H1 (cell line): ENCODE data around the gene ELAVL1. TPM values are rescaled to one million over a fixed set of nuclear protein-coding genes. Genes with fewer than 3 reads are reported as not detected.
A peak's percentile ranks its signal among the peaks of the same experiment; 100 is the strongest.

Experiments
- CTCF ChIA-PET: fragments of 300-600 bp; sonication (Branson Sonifier 250); formaldehyde crosslinking; loops from one replicate; lab custom pipeline; 2021; ENCODE audit not compliant: partially characterized antibody; lab: Charles Lee
- POLR2A ChIA-PET: fragments of 300-600 bp; sonication (Branson Sonifier 250); formaldehyde crosslinking; loops from one replicate; lab custom pipeline; 2021; ENCODE audit warnings: inconsistent platforms; ENCODE audit not compliant: partially characterized antibody; lab: Charles Lee
- DNase-seq, 2 experiments: peaks; one replicate each; pipeline versions ENCODE4 v3.0.0 to v3.0.0-alpha.2; 2010 to 2022; ENCODE audit warnings: low spot score in 2 of 2, low read depth in 1 of 2, mixed read lengths in 1 of 2
- FAIRE-seq: peaks from 2 replicates; lab custom pipeline; 2011; peaks lifted over from hg19 to GRCh38; lab: Jason Lieb, UNC
- H2AFZ ChIP-seq: 2 replicates; pipeline ENCODE4 v1.8.1; 2012; ENCODE audit warnings: low read length, inconsistent platforms
- H2AK5ac ChIP-seq: 2 replicates; pipeline ENCODE4 v1.6.1; 2013; ENCODE audit warnings: low read depth, low read length
- H2BK120ac ChIP-seq: replicated peaks from 2 replicates; pipeline ENCODE3; 2013; ENCODE audit warnings: low read depth, low read length, inconsistent platforms
- H2BK12ac ChIP-seq: 2 replicates; pipeline ENCODE4 v1.6.1; 2013; ENCODE audit warnings: low read depth, low read length
- H2BK15ac ChIP-seq: 2 replicates; pipeline ENCODE4 v1.6.1; 2013; ENCODE audit warnings: low read length
- H2BK20ac ChIP-seq: 2 replicates; pipeline ENCODE4 v1.6.1; 2013; ENCODE audit warnings: low read length
- H2BK5ac ChIP-seq: 2 replicates; pipeline ENCODE4 v1.6.1; 2013; ENCODE audit warnings: low read depth, low read length
- H3K14ac ChIP-seq: 2 replicates; pipeline ENCODE4 v1.6.1; 2013; ENCODE audit warnings: inconsistent platforms; ENCODE audit not compliant: insufficient read length
- H3K18ac ChIP-seq: 2 replicates; pipeline ENCODE4 v1.6.1; 2013; ENCODE audit warnings: low read length; ENCODE audit errors: extremely low read depth
- H3K23ac ChIP-seq: 2 replicates; pipeline ENCODE4 v1.6.1; 2013; ENCODE audit warnings: inconsistent platforms; ENCODE audit not compliant: insufficient read length
- H3K23me2 ChIP-seq: 2 replicates; pipeline ENCODE4 v1.6.1; 2013; ENCODE audit warnings: low read depth, low read length
- H3K27ac ChIP-seq: 2 replicates; pipeline ENCODE4 v1.6.1; 2011; ENCODE audit warnings: low read depth, low read length, inconsistent platforms
- H3K27me3 ChIP-seq, 4 experiments: replicated peaks in 1 of 4; 1 replicate in 1 of 4; 2 replicates in 3 of 4; pipeline versions ENCODE4 v1.6.1 to v1.8.1; 2011 to 2013; ENCODE audit warnings: low read length in 3 of 4, mild to moderate bottlenecking in 3 of 4, inconsistent platforms in 2 of 4, mixed read lengths in 2 of 4, moderate library complexity in 1 of 4; ENCODE audit not compliant: control insufficient read depth in 3 of 4, insufficient read depth in 3 of 4; ENCODE audit errors: extremely low read depth in 1 of 4
- H3K36me3 ChIP-seq, 4 experiments: 2 replicates each; pipeline versions ENCODE4 v1.6.1 to v1.8.1; 2011 to 2013; ENCODE audit warnings: mild to moderate bottlenecking in 4 of 4, low read length in 3 of 4, moderate library complexity in 2 of 4, control low read depth in 1 of 4, inconsistent platforms in 1 of 4; ENCODE audit not compliant: insufficient read depth in 4 of 4, control insufficient read depth in 2 of 4
- H3K4ac ChIP-seq: replicated peaks from 2 replicates; pipeline ENCODE3; 2013; ENCODE audit warnings: low read length, low read depth, mixed read lengths, inconsistent platforms; ENCODE audit not compliant: insufficient read length
- H3K4me1 ChIP-seq, 4 experiments: replicated peaks in 1 of 4; 1 replicate in 1 of 4; 2 replicates in 3 of 4; pipeline versions ENCODE4 v1.6.1 to v1.8.1; 2011 to 2013; ENCODE audit warnings: low read length in 3 of 4, inconsistent platforms in 2 of 4, mixed read lengths in 1 of 4; ENCODE audit not compliant: insufficient read depth in 4 of 4, control insufficient read depth in 3 of 4
- H3K4me2 ChIP-seq, 2 experiments: 2 replicates each; pipeline versions ENCODE4 v1.6.1 to v1.8.1; 2011 to 2013; ENCODE audit warnings: low read depth in 2 of 2, low read length in 2 of 2, control low read depth in 1 of 2, inconsistent platforms in 1 of 2, mild to moderate bottlenecking in 1 of 2; ENCODE audit not compliant: insufficient read depth in 1 of 2
- H3K4me3 ChIP-seq, 4 experiments: fragments of 200-600, 300-600 bp in 1 of 4; sonication (generic), shearing (Covaris generic), sonication (Bioruptor Twin) in 1 of 4; 2 replicates each; pipeline versions ENCODE4 v1.5.1 to v1.8.1; 2011 to 2016; ENCODE audit warnings: low read length in 4 of 4, low read depth in 3 of 4, control low read depth in 2 of 4, inconsistent platforms in 2 of 4, mild to moderate bottlenecking in 2 of 4, mixed read lengths in 1 of 4, moderate library complexity in 1 of 4; ENCODE audit not compliant: insufficient read depth in 2 of 4; ENCODE audit errors: extremely low read depth in 1 of 4
- H3K56ac ChIP-seq: replicated peaks from 2 replicates; pipeline ENCODE3; 2013; ENCODE audit warnings: low read depth, mild to moderate bottlenecking, mixed read lengths, low read length, inconsistent platforms; ENCODE audit not compliant: insufficient read length
- H3K79me1 ChIP-seq: 2 replicates; pipeline ENCODE4 v1.6.1; 2013; ENCODE audit warnings: low read depth, low read length, control low read depth
- H3K79me2 ChIP-seq, 2 experiments: 2 replicates each; pipeline versions ENCODE4 v1.6.1 to v1.8.1; 2012 to 2013; ENCODE audit warnings: low read length in 2 of 2, mild to moderate bottlenecking in 2 of 2, inconsistent platforms in 1 of 2; ENCODE audit not compliant: insufficient read depth in 2 of 2, control insufficient read depth in 1 of 2
- H3K9ac ChIP-seq, 4 experiments: replicated peaks in 1 of 4; 1 replicate in 1 of 4; 2 replicates in 3 of 4; pipeline versions ENCODE4 v1.6.1 to v1.8.1; 2011 to 2013; ENCODE audit warnings: low read depth in 3 of 4, low read length in 3 of 4, control low read depth in 2 of 4, mild to moderate bottlenecking in 2 of 4, moderate library complexity in 2 of 4, inconsistent platforms in 1 of 4; ENCODE audit errors: extremely low read depth in 1 of 4
- H3K9me3 ChIP-seq, 2 experiments: 2 replicates each; pipeline versions ENCODE4 v1.6.1 to v1.8.1; 2012 to 2013; ENCODE audit warnings: mild to moderate bottlenecking in 2 of 2, moderate library complexity in 2 of 2, control low read depth in 1 of 2, inconsistent platforms in 1 of 2, low read depth in 1 of 2, low read length in 1 of 2, mixed read lengths in 1 of 2; ENCODE audit not compliant: insufficient read depth in 2 of 2
- H4K20me1 ChIP-seq, 2 experiments: replicated peaks in 1 of 2; 2 replicates each; pipeline versions ENCODE3 to v1.8.1; 2011 to 2013; ENCODE audit warnings: inconsistent platforms in 2 of 2, low read length in 2 of 2, mild to moderate bottlenecking in 1 of 2; ENCODE audit not compliant: insufficient read depth in 2 of 2, control insufficient read depth in 1 of 2
- H4K5ac ChIP-seq: 2 replicates; pipeline ENCODE4 v1.6.1; 2013; ENCODE audit warnings: low read length, low read depth, mixed read lengths, inconsistent platforms; ENCODE audit not compliant: insufficient read length
- H4K8ac ChIP-seq: 2 replicates; pipeline ENCODE4 v1.8.0; 2013; ENCODE audit warnings: mild to moderate bottlenecking, moderate library complexity, low read length, inconsistent platforms; ENCODE audit not compliant: insufficient read depth; ENCODE audit errors: extremely low read depth
- H4K91ac ChIP-seq: replicated peaks from 2 replicates; pipeline ENCODE3; 2013; ENCODE audit warnings: low read length, mixed read lengths, inconsistent platforms; ENCODE audit not compliant: insufficient read length
- BRCA1 ChIP-seq: IDR thresholded peaks from 2 replicates; pipeline ENCODE4 v1.6.1; 2012; ENCODE audit warnings: low read depth, low read length, improper control_type of control experiment
- E2F6 ChIP-seq: IDR thresholded peaks from 2 replicates; pipeline ENCODE4 v1.6.1; 2012; ENCODE audit warnings: inconsistent platforms
- GTF2F1 ChIP-seq: IDR thresholded peaks from 2 replicates; pipeline ENCODE4 v1.6.1; 2012; ENCODE audit warnings: low read depth, low read length, improper control_type of control experiment, borderline replicate concordance
- RAD21 ChIP-seq, 2 experiments: IDR thresholded peaks in 1 of 2; conservative IDR thresholded peaks in 1 of 2; 2 replicates each; pipeline ENCODE4 v1.6.1; 2011; ENCODE audit warnings: low read depth in 2 of 2, low read length in 2 of 2, improper control_type of control experiment in 1 of 2, inconsistent platforms in 1 of 2, mild to moderate bottlenecking in 1 of 2, moderate library complexity in 1 of 2
- RBBP5 ChIP-seq: IDR thresholded peaks from 2 replicates; pipeline ENCODE4 v1.7.1; 2012; ENCODE audit warnings: low read depth, mild to moderate bottlenecking, inconsistent platforms, low read length, moderate library complexity, borderline replicate concordance
- SP2 ChIP-seq: IDR thresholded peaks from 2 replicates; pipeline ENCODE4 v1.6.1; 2012; ENCODE audit warnings: mild to moderate bottlenecking, low read length, inconsistent platforms
- SRF ChIP-seq: IDR thresholded peaks from 2 replicates; pipeline ENCODE4 v1.6.1; 2011; ENCODE audit warnings: mild to moderate bottlenecking, low read depth, low read length, moderate library complexity
- YY1 ChIP-seq: IDR thresholded peaks from 2 replicates; pipeline ENCODE4 v1.6.1; 2011; ENCODE audit warnings: low read depth, mild to moderate bottlenecking, low read length
- WGBS, 2 experiments: shearing (Covaris generic) in 1 of 2; methylation state at CpG; one replicate each; pipeline versions ENCODE4 v1.1.6 to v1.1.7; 2013 to 2015; ENCODE audit warnings: low lambda C conversion rate in 2 of 2, mixed read lengths in 2 of 2, inconsistent platforms in 1 of 2, low coverage in 1 of 2, missing lambda C conversion rate in 1 of 2; ENCODE audit not compliant: insufficient replicate concordance in 2 of 2, insufficient coverage in 1 of 2, insufficient read length in 1 of 2; ENCODE audit errors: extremely low coverage in 1 of 2, missing lambda C conversion rate in 1 of 2; 5-methylcytosine and 5-hydroxymethylcytosine counted together
- polyA plus RNA-seq, 7 experiments: library from polyadenylated mRNA; depleted of rRNA in 3 of 7; stranded (reverse) in 5 of 7; unstranded in 2 of 7; fragments of >200 nt in 5 of 7; fragments of 200-250 nt in 2 of 7; gene quantifications; 1 replicate in 5 of 7; 2 replicates in 1 of 7; 4 replicates in 1 of 7; pipeline versions ENCODE4 v1.2.1 to v1.2.3, GENCODE V29; 2011 to 2013; ENCODE audit warnings: missing spikeins in 2 of 7, mixed read lengths in 2 of 7
- total RNA-seq: library from RNA; stranded (reverse); fragmentation: NEBNext Ultra II Directional; extraction: Animal tissue kit (Norgen Biotek cat#: 25700); gene quantifications from 2 replicates; pipeline ENCODE4 v1.2.1, GENCODE V29; 2021
- TF ChIP-seq, protein P1 (sequence below): IDR thresholded peaks from 2 replicates; pipeline ENCODE4 v1.6.1; 2011; ENCODE audit warnings: low read length, improper control_type of control experiment
- TF ChIP-seq, protein P2 (sequence below): IDR thresholded peaks from 2 replicates; pipeline ENCODE4 v1.6.1; 2012; ENCODE audit warnings: inconsistent platforms

ELAVL1 gene
- total and polyA plus RNA-seq, 2 of the 8 experiments (the other 6 are each of a cell fraction or from before 2014, with no cell fraction given), result 56.7 to 163 TPM

- H3K4ac ChIP-seq, result no peak overlapping the region
- peak overlapping the region; percentile 28; the same call in 1 of the 2 replicates for H2BK5ac ChIP-seq
- peaks cover 2 to 34% of the 10 kb centered on the region in 2 experiments for H4K20me1 ChIP-seq
- peak overlapping the region; percentile 49; the same call in 1 of the 2 replicates for H3K27ac ChIP-seq
- WGBS, 2 experiments, result 30% methylated on average over 11 of the region's 11 CpGs; no CpG with 5 or more reads in 1 of the 2 experiments
- no peaks in the 10 kb centered on the region for H3K27me3 ChIP-seq
- peak overlapping the region in 2 of 4 experiments; percentile 4 to 40; a peak in 3 of 7 replicates for H3K9ac ChIP-seq
- no peak overlapping the region for H2BK120ac ChIP-seq
- POLR2A ChIA-PET, result interaction anchor here (0.8 to 6.2 kb wide), 10 partner anchors 10 to 99 kb away, joined by 3 to 55 read pairs (median 6); partner anchors contain the start of genes CTXN1 and TIMM44
- peaks cover 26 to 54% (median 52%) of the 10 kb centered on the region in 4 experiments for H3K36me3 ChIP-seq
- no peak overlapping the region for H3K23ac ChIP-seq
- no peak overlapping the region; the same call in 1 of the 2 replicates for H4K8ac ChIP-seq
- peak overlapping the region; percentile 25; the same call in 1 of the 2 replicates for H3K18ac ChIP-seq
- H3K79me2 ChIP-seq, result peaks cover 0 to 3% of the 10 kb centered on the region in 2 experiments; a peak in 1 of 4 replicates
- H3K56ac ChIP-seq, result no peak overlapping the region
- no peaks in the 10 kb centered on the region for H3K23me2 ChIP-seq
- H3K4me3 ChIP-seq, result no peak overlapping the region; a peak in 1 of 8 replicates
- no peak overlapping the region for H2BK20ac ChIP-seq
- FAIRE-seq (peak; percentile 77), DNase-seq (peak in 1 of 2 experiments; percentile 34)
- H3K9me3 ChIP-seq, result no peaks in the 10 kb centered on the region
- no peak overlapping the region for H2AK5ac ChIP-seq
- no peak overlapping the region for H2AFZ ChIP-seq
- no peak overlapping the region for H2BK12ac ChIP-seq
- H4K5ac ChIP-seq, result no peak overlapping the region
- no peak overlapping the region for H4K91ac ChIP-seq
- peaks cover 0 to 10% (median 9%) of the 10 kb centered on the region in 4 experiments; a peak in 6 of 7 replicates for H3K4me1 ChIP-seq
- H2BK15ac ChIP-seq, result no peak overlapping the region
- H3K14ac ChIP-seq, result no peak overlapping the region
- CTCF ChIA-PET, result interaction anchor here (0.6 to 4.9 kb wide), 23 partner anchors 9 to 467 kb away, joined by 3 to 36 read pairs (median 5); partner anchors contain the start of gene TIMM44
- H3K79me1 ChIP-seq, result no peaks in the 10 kb centered on the region; the same call in none of the 2 replicates
- H3K4me2 ChIP-seq, result peak overlapping the region; percentile 32 to 58; a peak in 2 of 4 replicates
- peak; percentile 81 for TF ChIP-seq E2F6
- TF ChIP-seq, protein P1, sequence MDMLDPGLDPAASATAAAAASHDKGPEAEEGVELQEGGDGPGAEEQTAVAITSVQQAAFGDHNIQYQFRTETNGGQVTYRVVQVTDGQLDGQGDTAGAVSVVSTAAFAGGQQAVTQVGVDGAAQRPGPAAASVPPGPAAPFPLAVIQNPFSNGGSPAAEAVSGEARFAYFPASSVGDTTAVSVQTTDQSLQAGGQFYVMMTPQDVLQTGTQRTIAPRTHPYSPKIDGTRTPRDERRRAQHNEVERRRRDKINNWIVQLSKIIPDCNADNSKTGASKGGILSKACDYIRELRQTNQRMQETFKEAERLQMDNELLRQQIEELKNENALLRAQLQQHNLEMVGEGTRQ, result peak; percentile 36; the same call in 1 of the 2 replicates
- no peak for TF ChIP-seq SP2
- no peak for TF ChIP-seq SRF
- TF ChIP-seq RBBP5, result no peak
- no peak for TF ChIP-seq YY1
- no peak for TF ChIP-seq BRCA1
- no peak for TF ChIP-seq GTF2F1
- TF ChIP-seq, protein P2, sequence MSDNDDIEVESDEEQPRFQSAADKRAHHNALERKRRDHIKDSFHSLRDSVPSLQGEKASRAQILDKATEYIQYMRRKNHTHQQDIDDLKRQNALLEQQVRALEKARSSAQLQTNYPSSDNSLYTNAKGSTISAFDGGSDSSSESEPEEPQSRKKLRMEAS, result peak; percentile 94
- no peak for TF ChIP-seq RAD21 (IDR thresholded peaks at IDR 0.05 in 1 of 2, conservative IDR thresholded peaks at IDR 0.05 in 1 of 2; ENCODE audit: low read depth in 2 of 2, low read length in 2 of 2)
These were observed 35.9 kb downstream of the ELAVL1 start for GRCh38 chr19:7969555-7969939.
